Stimulated activated CD4-positive, alpha-beta T cell treated with anti-CD3 and anti-CD28 coated beads, Interleukin-2, amount 100 ng/mL, for 24 hours (primary cell): ENCODE measurements around the gene SIGLECL1.
A peak's percentile ranks its signal among the peaks of the same experiment; 100 is the strongest.
"Not testable (repeated sequence)": the region's sequence is repeated elsewhere in the genome, so short reads cannot be mapped to it uniquely, and the experiment has no call there.

Experiments
- DNase-seq, 2 donors: peaks; one replicate each; pipeline ENCODE4 v3.0.0-alpha.2; 2020

The SIGLECL1 gene

DNA sequence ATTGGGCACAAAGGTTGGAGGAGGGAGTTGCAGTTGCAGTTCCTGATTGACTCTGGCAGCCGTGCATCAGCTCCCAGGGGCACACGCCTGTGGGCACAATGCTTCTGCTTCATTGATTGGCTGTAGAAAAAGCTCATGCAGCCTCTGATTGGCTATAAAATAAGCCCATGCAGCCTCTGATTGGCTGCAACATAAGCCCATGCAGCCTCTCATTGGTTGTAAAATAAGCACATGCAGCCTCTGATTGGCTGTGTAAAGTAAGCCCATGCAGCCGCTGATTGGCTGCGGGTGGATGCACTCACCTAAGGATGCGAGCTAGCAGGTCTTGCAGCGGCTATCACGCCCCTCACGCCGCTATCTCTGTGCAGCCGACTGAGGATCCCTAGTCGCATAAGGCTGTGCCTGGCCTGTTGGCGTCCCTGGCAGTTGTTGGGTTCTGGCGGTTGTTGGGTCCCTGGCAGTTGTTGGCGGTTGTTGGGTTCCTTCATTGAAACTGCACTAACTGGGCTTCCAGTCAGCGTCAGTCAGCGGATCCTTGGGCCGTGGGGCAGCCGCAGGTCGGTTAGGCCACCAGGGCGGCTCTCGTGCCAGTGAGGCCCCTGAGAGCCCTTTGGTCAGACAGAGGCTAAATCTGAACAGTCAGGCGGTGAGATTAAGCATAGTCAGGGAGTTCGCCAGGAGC, at the start of gene SIGLECL1:
SIGLECL1 (plus strand) TSS at position 295 of the 682 bp plus-strand sequence. CDS start 12,993 bp downstream, outside the sequence.
- no peak for DNase-seq

- DNase-seq = no peak
These were observed 49.2 kb upstream of the SIGLECL1 start for GRCh38 chr19:51201712-51202111.

DNA sequence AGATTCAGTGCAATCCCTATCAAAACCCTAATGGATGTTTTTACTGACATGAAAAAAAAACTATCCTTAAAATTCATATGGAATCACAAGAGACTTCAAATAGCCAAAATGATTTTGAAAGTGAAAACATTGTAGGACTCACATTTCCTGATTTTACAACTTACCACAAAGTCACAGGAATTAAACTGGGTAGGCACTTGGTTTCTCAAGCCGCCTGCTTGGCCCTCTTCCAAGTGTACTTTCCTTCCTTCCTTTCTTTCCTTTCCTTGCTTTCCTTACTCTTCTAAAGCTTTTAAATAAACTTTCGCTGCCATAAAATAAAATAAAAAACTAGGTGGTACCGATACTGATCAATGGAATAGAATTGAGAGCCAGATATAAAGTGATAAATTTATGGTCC, 47.0 kb upstream of the SIGLECL1 start:
- no peak for DNase-seq

DNA sequence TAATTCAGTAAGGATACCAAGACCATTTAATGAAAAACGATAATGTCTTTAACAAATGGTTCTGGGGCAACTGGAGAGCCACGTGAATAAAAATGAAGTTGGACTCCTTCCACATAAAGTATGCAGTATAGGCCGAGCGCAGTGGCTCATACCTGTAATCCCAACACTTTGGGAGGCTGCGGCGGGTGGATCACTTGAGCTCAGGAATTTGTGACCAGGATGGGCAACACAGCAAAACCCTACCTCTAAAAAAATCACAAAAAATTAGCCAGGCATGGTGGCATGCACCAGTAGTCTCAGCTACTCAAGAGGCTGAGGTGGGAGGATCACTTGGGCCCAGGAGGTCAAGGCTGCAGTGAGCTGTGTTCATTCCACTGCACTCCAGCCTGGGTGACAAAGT, 46.6 kb upstream of the SIGLECL1 start:
- DNase-seq = no peak

GRCh38 chr19:51207747-51208146, 43.1 kb upstream of the SIGLECL1 start:
- no peak for DNase-seq

DNA sequence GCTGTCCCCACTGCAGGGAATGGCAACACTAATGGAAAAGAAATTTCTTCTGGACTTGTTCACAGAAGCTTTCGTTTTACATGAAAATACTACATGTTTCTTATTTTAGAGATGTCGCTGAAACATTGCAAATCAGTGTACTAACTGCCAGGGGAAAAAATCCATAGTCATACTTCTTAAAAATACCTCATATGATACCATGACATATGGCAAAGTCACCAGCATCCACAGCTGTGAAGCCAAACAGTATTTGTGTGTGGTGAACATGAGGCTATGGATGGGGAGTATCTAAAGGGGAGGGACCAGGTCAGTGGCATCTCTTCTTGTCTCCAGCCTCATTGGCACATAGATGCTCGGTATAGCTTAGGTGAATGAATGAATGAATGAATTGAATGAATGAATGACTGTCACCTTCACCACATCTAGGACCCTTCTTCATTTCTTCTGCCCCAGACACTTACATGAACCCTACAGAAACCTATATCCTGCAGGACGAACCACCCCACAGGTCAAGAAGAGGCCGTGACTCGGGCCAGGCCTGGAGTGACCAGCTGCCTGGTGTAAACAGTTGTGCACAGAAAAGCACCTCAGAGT, 40.6 kb upstream of the SIGLECL1 start:
- DNase-seq = no peak

GRCh38 chr19:51210874-51211361, 40.0 kb upstream of the SIGLECL1 start:
- DNase-seq = not testable (repeated sequence)

DNA sequence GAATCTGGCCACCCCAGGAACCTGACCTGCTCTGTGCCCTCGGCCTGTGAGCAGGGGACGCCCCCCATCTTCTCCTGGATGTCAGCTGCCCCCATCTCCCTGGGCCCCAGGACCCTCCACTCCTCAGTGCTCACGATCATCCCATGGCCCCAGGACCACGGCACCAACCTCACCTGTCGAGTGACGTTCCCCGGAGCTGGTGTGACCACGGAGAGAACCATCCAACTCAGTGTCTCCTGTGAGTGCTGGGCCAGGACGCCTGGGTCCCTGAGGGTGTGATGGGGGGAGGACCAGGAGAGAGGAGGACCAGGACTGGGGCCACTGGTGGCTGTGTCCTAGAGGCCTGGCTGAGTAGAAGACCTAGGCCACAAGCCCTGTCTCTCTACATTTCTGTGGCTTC, 39.0 kb upstream of the SIGLECL1 start:
- DNase-seq = no peak

GRCh38 chr19:51219307-51219706, 31.6 kb upstream of the SIGLECL1 start:
- no peak for DNase-seq

DNA sequence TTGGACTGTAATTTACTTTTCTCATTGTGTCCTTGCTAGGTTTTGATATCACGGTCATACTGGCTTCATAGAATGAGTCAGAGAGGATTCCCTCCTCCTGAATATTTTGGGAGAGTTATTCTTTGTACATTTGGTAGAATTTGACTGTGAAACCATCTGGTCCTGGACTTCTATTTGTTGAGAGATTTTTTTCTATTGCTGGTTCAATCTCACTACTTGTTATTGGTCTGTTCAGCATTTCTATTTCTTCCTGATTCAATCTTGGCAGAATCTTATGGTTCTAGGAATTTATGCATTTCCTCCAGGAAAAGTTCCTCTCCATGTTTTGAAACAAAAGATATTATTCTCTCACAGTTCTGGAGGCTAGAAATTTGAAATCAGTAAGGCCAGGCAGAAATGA, 30.9 kb upstream of the SIGLECL1 start:
- no peak for DNase-seq

DNA sequence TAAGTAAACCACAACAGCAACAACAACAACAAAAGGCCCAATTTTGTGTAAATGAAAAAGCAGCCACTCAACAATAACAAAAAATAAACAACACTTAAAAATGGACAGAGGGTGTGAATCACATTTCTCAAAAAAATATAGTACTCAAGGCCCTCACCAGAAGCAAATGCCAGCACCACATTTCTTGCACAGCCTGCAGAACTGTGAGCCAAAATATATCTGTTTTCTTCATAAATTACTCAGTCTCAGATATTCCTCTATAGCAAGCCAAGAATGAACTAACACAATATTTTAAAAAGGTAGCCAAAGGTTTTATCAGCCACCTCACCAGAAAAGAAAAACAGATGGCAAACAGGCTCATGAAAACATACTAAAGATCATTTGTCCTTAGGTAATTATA, 29.9 kb upstream of the SIGLECL1 start:
- no peak for DNase-seq

- no peak for DNase-seq
These were observed 26.7 kb upstream of the SIGLECL1 start for GRCh38 chr19:51224163-51224641.

DNA sequence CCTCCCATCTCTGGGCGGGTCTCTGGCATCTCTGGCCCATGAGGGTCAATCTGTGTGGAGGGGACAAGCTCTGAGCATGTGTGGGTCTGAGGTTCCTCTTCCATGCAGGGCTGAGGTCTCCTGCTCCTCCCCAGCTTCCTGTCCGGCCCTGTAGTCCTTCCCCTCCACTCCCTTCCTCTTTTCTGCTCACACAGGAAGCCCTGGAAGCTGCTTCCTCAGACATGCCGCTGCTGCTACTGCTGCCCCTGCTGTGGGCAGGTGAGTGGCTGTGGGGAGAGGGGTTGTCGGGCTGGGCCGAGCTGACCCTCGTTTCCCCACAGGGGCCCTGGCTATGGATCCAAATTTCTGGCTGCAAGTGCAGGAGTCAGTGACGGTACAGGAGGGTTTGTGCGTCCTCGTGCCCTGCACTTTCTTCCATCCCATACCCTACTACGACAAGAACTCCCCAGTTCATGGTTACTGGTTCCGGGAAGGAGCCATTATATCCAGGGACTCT, 25.9 kb upstream of the SIGLECL1 start, which contains the start of gene CD33:
CD33 (plus strand) TSS at position 183 of the 496 bp plus-strand sequence; CDS start at position 222, 39 bp downstream.
- not testable (repeated sequence) for DNase-seq

DNA sequence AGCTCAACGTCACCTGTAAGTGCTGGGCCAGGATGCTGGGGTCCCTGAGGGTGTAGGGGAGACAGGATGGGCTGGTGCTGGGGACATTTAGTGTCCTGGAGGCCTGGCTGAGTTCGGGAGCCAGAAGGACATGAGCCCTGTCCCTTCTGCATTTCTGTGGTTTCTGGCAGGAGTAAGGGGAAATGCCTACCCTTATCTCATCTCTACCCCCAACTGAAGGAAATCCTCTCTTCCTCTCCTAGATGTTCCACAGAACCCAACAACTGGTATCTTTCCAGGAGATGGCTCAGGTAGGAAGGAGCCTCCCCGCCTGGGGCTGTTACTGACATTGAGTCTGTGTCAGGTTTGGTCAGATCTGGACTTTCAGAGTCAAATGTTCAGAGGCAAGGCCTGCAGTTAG, 24.8 kb upstream of the SIGLECL1 start:
- no peak for DNase-seq

GRCh38 chr19:51227326-51227725, 23.6 kb upstream of the SIGLECL1 start:
- no peak for DNase-seq

GRCh38 chr19:51227966-51228365, 22.9 kb upstream of the SIGLECL1 start:
- DNase-seq = no peak

GRCh38 chr19:51240866-51241265, 10.0 kb upstream of the SIGLECL1 start:
- no peak for DNase-seq

GRCh38 chr19:51242881-51243630, 7.8 kb upstream of the SIGLECL1 start:
- DNase-seq = no peak

- DNase-seq = no peak
These were observed 4.7 kb upstream of the SIGLECL1 start for GRCh38 chr19:51246164-51246552.

GRCh38 chr19:51247972-51248590, 2.8 kb upstream of the SIGLECL1 start:
- DNase-seq = no peak

- DNase-seq = no peak
These were observed 564 bp downstream of the SIGLECL1 start for GRCh38 chr19:51251468-51251820.

DNA sequence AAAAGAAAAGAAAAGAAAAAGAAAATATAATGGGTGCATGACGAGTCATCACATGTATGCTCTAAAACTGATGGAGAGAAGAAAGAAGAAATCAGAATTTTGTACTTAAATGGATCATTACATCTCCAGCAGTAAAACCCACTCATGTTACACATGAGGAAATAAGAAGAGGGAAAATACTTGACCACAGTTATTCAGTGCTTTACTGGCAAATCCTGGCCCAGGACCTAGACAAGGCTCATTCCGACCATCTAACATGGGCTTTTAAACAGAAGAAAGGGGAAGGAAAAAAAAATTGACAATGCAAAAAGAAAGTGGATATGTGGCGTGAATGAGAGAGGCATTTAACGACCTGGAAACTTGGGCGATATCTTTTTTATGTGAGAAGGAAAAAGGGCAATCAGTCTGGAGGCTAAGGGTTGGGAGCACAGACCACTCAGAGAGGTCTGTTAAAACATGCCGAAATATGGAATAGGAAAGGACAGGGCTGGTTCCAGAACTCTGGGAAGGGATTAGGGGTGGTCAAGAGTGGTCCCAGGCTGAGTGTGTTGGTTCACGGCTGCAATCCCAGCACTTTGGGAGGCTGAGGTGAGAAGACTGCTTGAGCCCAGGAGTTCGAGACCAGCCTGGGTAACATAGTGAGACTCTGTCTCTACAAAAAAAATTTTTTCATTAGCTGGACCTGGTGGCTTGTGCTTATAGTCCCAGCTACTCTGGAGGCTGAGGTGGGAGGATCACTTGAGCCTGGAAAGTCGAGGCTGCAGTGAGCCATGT, 1.6 kb downstream of the SIGLECL1 start:
- peak in 1 of 2 donors; percentile 1 for DNase-seq
